BJ (cell line): ENCODE results near the gene EEF1A2. TPM values are rescaled to one million over a fixed set of nuclear protein-coding genes. Genes with fewer than 3 reads are reported as not detected.

Experiments
- CTCF ChIA-PET: fragments of 350-600 bp; formaldehyde crosslinking; extraction: SDS; loops from one replicate; lab custom pipeline; 2021; ENCODE audit warnings: antibody characterized with exemption, inconsistent platforms; lab: Yijun Ruan, JAX
- POLR2A ChIA-PET: fragments of 300-600 bp; sonication (Branson Sonifier 250); formaldehyde crosslinking; extraction: SDS; loops from one replicate; lab custom pipeline; 2021; ENCODE audit warnings: antibody characterized with exemption; lab: Charles Lee
- DNase-seq: peaks from one replicate; pipeline ENCODE4 v3.0.0-alpha.2; 2011; ENCODE audit warnings: low read depth
- H3K27me3 ChIP-seq: 2 replicates; pipeline ENCODE4 v1.6.0; 2011; ENCODE audit warnings: low read length; ENCODE audit not compliant: control insufficient read depth, insufficient read depth
- H3K36me3 ChIP-seq: 2 replicates; pipeline ENCODE4 v1.5.1; 2011; ENCODE audit warnings: low read length; ENCODE audit not compliant: control insufficient read depth, insufficient read depth
- H3K4me3 ChIP-seq: 2 replicates; pipeline ENCODE4 v1.5.1; 2011; ENCODE audit warnings: low read depth, mild to moderate bottlenecking, control low read depth, low read length
- polyA plus RNA-seq: library from polyadenylated mRNA; depleted of rRNA; stranded (reverse); fragments of >200 nt; gene quantifications from 2 replicates; pipeline ENCODE4 v1.2.3, GENCODE V29; 2011
- TF ChIP-seq, protein P1 (sequence below): IDR thresholded peaks from 2 replicates; pipeline ENCODE4 v1.5.1; 2011; ENCODE audit warnings: low read depth, mild to moderate bottlenecking, control low read depth, inconsistent platforms, low read length, moderate library complexity; ENCODE audit not compliant: insufficient read depth

The EEF1A2 gene
- polyA plus RNA-seq, 1 experiment = 9.4 TPM

DNA sequence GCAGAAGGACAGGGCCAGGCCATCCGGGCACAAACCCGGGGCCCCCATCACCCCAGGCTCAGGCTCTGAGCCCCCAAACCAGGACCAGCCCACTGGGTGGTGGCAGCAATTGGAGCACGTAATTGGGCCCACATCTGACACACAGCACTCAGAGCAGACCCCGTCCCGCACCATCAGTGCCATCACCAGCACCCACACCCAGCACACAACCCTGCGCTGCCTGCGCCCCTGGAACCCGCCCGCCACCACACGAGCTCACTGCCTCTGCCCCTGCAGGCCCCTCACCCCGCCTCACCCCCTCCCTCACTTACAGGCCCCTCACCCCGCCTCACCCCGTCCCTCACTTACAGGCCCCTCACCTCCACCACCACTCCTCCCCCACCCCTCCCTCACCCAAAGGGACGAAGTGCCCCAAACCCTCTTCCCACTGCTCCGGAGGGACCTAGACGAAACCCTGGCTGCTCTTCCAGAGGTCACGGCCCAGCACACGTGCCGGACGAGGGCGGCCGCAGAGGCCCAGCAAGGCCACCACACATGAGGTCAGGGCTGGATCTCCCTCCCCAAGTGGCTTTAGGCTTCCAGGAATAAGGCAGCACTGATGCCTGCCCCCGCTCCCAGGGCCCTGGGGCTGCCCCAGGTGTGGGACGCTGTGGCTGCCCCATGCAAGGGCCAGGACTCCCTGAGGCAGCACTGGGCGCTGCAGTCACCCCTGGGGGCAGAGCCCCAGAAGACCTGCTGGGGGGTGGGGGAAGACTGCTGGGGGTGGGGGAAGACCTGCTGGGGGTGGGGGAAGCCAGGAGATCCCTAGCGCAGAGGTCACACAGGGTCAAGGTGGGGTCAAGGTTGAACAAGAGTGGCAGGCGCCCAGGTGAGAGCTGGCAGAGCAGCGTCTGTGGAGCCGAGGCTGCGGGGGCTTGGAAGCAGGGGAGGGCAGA, 48.8 kb downstream of the EEF1A2 start:
- TF ChIP-seq, protein P1, sequence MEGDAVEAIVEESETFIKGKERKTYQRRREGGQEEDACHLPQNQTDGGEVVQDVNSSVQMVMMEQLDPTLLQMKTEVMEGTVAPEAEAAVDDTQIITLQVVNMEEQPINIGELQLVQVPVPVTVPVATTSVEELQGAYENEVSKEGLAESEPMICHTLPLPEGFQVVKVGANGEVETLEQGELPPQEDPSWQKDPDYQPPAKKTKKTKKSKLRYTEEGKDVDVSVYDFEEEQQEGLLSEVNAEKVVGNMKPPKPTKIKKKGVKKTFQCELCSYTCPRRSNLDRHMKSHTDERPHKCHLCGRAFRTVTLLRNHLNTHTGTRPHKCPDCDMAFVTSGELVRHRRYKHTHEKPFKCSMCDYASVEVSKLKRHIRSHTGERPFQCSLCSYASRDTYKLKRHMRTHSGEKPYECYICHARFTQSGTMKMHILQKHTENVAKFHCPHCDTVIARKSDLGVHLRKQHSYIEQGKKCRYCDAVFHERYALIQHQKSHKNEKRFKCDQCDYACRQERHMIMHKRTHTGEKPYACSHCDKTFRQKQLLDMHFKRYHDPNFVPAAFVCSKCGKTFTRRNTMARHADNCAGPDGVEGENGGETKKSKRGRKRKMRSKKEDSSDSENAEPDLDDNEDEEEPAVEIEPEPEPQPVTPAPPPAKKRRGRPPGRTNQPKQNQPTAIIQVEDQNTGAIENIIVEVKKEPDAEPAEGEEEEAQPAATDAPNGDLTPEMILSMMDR = no peak
- CTCF ChIA-PET = interaction anchor here (1.2 kb wide), 1 partner anchor 46 kb away, joined by 5 read pairs; no protein-coding TSS in a partner anchor

DNA sequence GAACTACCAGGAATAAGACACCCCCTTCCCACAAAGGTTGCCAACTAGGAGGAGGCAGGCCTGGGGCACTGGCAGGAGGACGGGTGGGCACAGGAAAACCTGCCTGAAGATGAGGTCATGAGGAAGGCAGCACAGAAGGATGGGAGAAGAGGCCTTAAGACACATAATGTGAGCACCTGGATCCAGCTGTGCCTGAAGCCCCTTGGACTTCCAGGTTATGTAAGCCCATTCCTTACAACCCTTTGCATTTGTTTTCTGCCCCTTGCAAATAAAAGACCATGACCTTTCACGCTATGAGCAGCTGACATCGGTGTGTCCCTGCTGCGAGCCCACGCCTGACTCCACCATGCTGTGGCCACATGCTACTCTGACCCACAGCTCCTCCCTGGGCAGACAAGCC, 49.9 kb downstream of the EEF1A2 start:
- CTCF ChIA-PET = interaction anchor here (1.2 kb wide), 1 partner anchor 47 kb away, joined by 5 read pairs; no protein-coding TSS in a partner anchor
- POLR2A ChIA-PET = no interaction called here
- TF ChIP-seq, protein P1 = no peak
- no peak overlapping the region for H3K4me3 ChIP-seq
- no peak for DNase-seq
- H3K36me3 ChIP-seq = no peaks in the 10 kb centered on the region
- H3K27me3 ChIP-seq = peaks cover 3% of the 10 kb centered on the region

More for the DNA sequence above, 48.8 kb downstream of the EEF1A2 start:
- POLR2A ChIA-PET = no interaction called here
- no peak for DNase-seq
- peaks cover 3% of the 10 kb centered on the region for H3K27me3 ChIP-seq
- H3K36me3 ChIP-seq = no peaks in the 10 kb centered on the region
- no peak overlapping the region for H3K4me3 ChIP-seq

DNA sequence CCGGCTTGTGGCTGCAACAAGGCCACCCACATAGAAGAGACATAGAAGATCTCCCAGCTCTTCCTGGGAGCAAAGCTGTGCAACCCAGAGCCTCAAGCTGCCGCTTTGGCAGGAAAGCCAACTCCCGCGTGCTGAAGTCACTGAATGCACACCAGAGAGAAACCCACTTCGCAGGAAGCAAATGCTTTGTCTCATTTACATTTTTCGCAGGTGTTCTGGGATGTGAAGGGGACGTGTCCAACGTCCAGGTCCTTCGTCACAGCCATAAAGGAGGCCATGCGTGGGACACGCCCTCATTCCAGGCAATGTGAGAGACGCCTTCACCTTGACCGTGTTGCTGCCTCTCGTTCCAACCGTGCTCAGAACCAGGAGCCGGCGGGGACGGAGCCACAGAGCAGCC, 50.9 kb downstream of the EEF1A2 start:
- peaks cover 3% of the 10 kb centered on the region for H3K27me3 ChIP-seq
- ChIA-PET POLR2A (no interaction called here), CTCF (no interaction called here)
- no peak for DNase-seq
- H3K36me3 ChIP-seq = no peaks in the 10 kb centered on the region
- TF ChIP-seq, protein P1 = no peak
- H3K4me3 ChIP-seq = no peak overlapping the region

DNA sequence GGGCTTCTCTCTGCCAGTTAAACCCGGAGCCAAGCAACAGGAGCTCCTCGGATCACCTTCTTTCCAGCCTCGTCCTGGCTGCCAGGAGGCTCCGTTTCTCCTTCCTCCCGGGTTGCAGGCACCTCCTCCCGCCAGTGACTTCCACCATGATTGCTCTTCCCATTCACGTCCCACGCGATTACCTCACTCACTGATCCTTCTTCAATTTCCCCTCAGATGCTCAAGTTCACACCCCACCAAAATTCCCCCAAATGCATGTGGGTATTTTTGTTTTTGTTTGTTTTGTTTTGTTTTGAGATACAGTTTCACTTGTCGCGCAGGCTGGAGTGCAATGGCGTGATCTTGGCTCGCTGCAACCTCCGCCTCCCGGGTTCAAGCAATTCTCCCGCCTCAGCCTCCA, 51.6 kb downstream of the EEF1A2 start:
- TF ChIP-seq, protein P1 = no peak
- Histone ChIP-seq H3K4me3 (no peak overlapping the region), H3K27me3 (peaks cover 3% of the 10 kb centered on the region), H3K36me3 (no peaks in the 10 kb centered on the region)
- DNase-seq = no peak
- POLR2A ChIA-PET = no interaction called here
- CTCF ChIA-PET = interaction anchor here (1.2 kb wide), 1 partner anchor 22 kb away, joined by 3 read pairs; no protein-coding TSS in a partner anchor
